WTC11 (cell line): ENCODE measurements around the gene ZRANB1.

Experiments used
- CREB1 ChIP-seq: sonication (generic); formaldehyde crosslinking; IDR thresholded peaks from 2 replicates; pipeline ENCODE4 v1.8.0; 2023; ENCODE audit warnings: mild to moderate bottlenecking, missing genetic modification reagents
- CTCF ChIP-seq: fragments of 200-600 bp; IDR thresholded peaks from 2 replicates; pipeline ENCODE4 v1.8.0; 2022; ENCODE audit warnings: antibody characterized with exemption
- NFE2L1 ChIP-seq: sonication (generic); formaldehyde crosslinking; IDR thresholded peaks from 2 replicates; pipeline ENCODE4 v1.8.1; 2023; ENCODE audit warnings: missing genetic modification reagents
- NFYB ChIP-seq: sonication (generic); formaldehyde crosslinking; conservative IDR thresholded peaks from 2 replicates; pipeline ENCODE4 v1.8.0; 2022; ENCODE audit warnings: low read depth, missing genetic modification reagents
- RELA ChIP-seq: sonication (generic); formaldehyde crosslinking; IDR thresholded peaks from 2 replicates; pipeline ENCODE4 v1.8.1; 2022; ENCODE audit warnings: missing genetic modification reagents, mild to moderate bottlenecking, borderline replicate concordance
- TF ChIP-seq, protein P1 (sequence below): sonication (generic); formaldehyde crosslinking; IDR thresholded peaks from 2 replicates; pipeline ENCODE4 v1.8.0; 2022; ENCODE audit warnings: mild to moderate bottlenecking, missing genetic modification reagents
- TF ChIP-seq, protein P2 (sequence below): sonication (generic); formaldehyde crosslinking; IDR thresholded peaks from 2 replicates; pipeline ENCODE4 v1.8.1; 2022; ENCODE audit warnings: low read depth, missing genetic modification reagents, borderline replicate concordance
- TF ChIP-seq, protein P3 (sequence below): sonication (generic); formaldehyde crosslinking; conservative IDR thresholded peaks from 2 replicates; pipeline ENCODE4 v1.8.1; 2023; ENCODE audit warnings: mild to moderate bottlenecking, low read depth, missing genetic modification reagents, moderate library complexity

GRCh38 chr10:124936813-124937212 lies 5.1 kb upstream of the ZRANB1 start:
- TF ChIP-seq CTCF (no peak), NFYB (CRISPR knock-in tag) (no peak), NFE2L1 (CRISPR knock-in tag) (no peak), CREB1 (CRISPR knock-in tag) (no peak), RELA (CRISPR knock-in tag) (no peak)
- TF ChIP-seq, protein P1, sequence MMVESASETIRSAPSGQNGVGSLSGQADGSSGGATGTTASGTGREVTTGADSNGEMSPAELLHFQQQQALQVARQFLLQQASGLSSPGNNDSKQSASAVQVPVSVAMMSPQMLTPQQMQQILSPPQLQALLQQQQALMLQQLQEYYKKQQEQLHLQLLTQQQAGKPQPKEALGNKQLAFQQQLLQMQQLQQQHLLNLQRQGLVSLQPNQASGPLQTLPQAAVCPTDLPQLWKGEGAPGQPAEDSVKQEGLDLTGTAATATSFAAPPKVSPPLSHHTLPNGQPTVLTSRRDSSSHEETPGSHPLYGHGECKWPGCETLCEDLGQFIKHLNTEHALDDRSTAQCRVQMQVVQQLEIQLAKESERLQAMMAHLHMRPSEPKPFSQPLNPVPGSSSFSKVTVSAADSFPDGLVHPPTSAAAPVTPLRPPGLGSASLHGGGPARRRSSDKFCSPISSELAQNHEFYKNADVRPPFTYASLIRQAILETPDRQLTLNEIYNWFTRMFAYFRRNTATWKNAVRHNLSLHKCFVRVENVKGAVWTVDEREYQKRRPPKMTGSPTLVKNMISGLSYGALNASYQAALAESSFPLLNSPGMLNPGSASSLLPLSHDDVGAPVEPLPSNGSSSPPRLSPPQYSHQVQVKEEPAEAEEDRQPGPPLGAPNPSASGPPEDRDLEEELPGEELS = no peak
- TF ChIP-seq, protein P2, sequence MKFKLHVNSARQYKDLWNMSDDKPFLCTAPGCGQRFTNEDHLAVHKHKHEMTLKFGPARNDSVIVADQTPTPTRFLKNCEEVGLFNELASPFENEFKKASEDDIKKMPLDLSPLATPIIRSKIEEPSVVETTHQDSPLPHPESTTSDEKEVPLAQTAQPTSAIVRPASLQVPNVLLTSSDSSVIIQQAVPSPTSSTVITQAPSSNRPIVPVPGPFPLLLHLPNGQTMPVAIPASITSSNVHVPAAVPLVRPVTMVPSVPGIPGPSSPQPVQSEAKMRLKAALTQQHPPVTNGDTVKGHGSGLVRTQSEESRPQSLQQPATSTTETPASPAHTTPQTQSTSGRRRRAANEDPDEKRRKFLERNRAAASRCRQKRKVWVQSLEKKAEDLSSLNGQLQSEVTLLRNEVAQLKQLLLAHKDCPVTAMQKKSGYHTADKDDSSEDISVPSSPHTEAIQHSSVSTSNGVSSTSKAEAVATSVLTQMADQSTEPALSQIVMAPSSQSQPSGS (CRISPR knock-in tag) = no peak
- TF ChIP-seq, protein P3, sequence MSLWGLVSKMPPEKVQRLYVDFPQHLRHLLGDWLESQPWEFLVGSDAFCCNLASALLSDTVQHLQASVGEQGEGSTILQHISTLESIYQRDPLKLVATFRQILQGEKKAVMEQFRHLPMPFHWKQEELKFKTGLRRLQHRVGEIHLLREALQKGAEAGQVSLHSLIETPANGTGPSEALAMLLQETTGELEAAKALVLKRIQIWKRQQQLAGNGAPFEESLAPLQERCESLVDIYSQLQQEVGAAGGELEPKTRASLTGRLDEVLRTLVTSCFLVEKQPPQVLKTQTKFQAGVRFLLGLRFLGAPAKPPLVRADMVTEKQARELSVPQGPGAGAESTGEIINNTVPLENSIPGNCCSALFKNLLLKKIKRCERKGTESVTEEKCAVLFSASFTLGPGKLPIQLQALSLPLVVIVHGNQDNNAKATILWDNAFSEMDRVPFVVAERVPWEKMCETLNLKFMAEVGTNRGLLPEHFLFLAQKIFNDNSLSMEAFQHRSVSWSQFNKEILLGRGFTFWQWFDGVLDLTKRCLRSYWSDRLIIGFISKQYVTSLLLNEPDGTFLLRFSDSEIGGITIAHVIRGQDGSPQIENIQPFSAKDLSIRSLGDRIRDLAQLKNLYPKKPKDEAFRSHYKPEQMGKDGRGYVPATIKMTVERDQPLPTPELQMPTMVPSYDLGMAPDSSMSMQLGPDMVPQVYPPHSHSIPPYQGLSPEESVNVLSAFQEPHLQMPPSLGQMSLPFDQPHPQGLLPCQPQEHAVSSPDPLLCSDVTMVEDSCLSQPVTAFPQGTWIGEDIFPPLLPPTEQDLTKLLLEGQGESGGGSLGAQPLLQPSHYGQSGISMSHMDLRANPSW (CRISPR knock-in tag) = no peak
